IPS-11a (cell line): Measurements from ENCODE around the gene IQCM.

ENCODE experiments used
- H3K4me3 ChIP-seq: one replicate; pipeline ENCODE4 v1.5.1; 2013; ENCODE audit warnings: low read depth, low read length, control low read depth

Gene IQCM

GRCh38 chr4:149815743-149816142 lies at the start of gene IQCM:
TSS of gene IQCM (minus strand) at chr4:149815843. CDS start at chr4:149742691, 73,152 bp downstream.
- no peak within 1 kb of the TSS for H3K4me3 ChIP-seq

- H3K4me3 ChIP-seq = no peak overlapping the region
These were observed 41.8 kb upstream of the IQCM start for GRCh38 chr4:149857446-149857845.

GRCh38 chr4:149845743-149846142 lies 30.1 kb upstream of the IQCM start:
- H3K4me3 ChIP-seq = no peak overlapping the region

- H3K4me3 ChIP-seq = no peak overlapping the region
These were observed 26.0 kb upstream of the IQCM start for GRCh38 chr4:149841686-149842085.

GRCh38 chr4:149838036-149838435 lies 22.4 kb upstream of the IQCM start:
- no peak overlapping the region for H3K4me3 ChIP-seq

- no peak overlapping the region for H3K4me3 ChIP-seq
These were observed 20.9 kb upstream of the IQCM start for GRCh38 chr4:149836546-149836945.

GRCh38 chr4:149835280-149835679 lies 19.6 kb upstream of the IQCM start:
- no peak overlapping the region for H3K4me3 ChIP-seq

GRCh38 chr4:149831656-149832208 lies 16.1 kb upstream of the IQCM start:
- H3K4me3 ChIP-seq = no peak overlapping the region

GRCh38 chr4:149830823-149831222 lies 15.2 kb upstream of the IQCM start:
- no peak overlapping the region for H3K4me3 ChIP-seq

GRCh38 chr4:149825336-149825735 lies 9.7 kb upstream of the IQCM start:
- no peak overlapping the region for H3K4me3 ChIP-seq

GRCh38 chr4:149823769-149824221 lies 8.2 kb upstream of the IQCM start:
- H3K4me3 ChIP-seq = no peak overlapping the region

- no peak overlapping the region for H3K4me3 ChIP-seq
These were observed 14.2 kb downstream of the IQCM start for GRCh38 chr4:149801416-149801815.

GRCh38 chr4:149799546-149799945 lies 16.1 kb downstream of the IQCM start:
- no peak overlapping the region for H3K4me3 ChIP-seq

GRCh38 chr4:149796381-149796780 lies 19.3 kb downstream of the IQCM start:
- H3K4me3 ChIP-seq = no peak overlapping the region

- no peak overlapping the region for H3K4me3 ChIP-seq
These were observed 20.4 kb downstream of the IQCM start for GRCh38 chr4:149795256-149795655.

- no peak overlapping the region for H3K4me3 ChIP-seq
These were observed 21.3 kb downstream of the IQCM start for GRCh38 chr4:149794352-149794751.

- H3K4me3 ChIP-seq = no peak overlapping the region
These were observed 22.2 kb downstream of the IQCM start for GRCh38 chr4:149793459-149793858.

GRCh38 chr4:149791851-149792250 lies 23.8 kb downstream of the IQCM start:
- H3K4me3 ChIP-seq = no peak overlapping the region

- H3K4me3 ChIP-seq = no peak overlapping the region
These were observed 25.3 kb downstream of the IQCM start for GRCh38 chr4:149790172-149790907.

GRCh38 chr4:149788300-149788699 lies 27.3 kb downstream of the IQCM start:
- no peak overlapping the region for H3K4me3 ChIP-seq

GRCh38 chr4:149785696-149786431 lies 29.8 kb downstream of the IQCM start:
- no peak overlapping the region for H3K4me3 ChIP-seq

GRCh38 chr4:149784018-149784417 lies 31.6 kb downstream of the IQCM start:
- H3K4me3 ChIP-seq = no peak overlapping the region
